GM18498 (cell line): Measurements from ENCODE around the gene CPSF7.
A peak's percentile ranks its signal among the peaks of the same experiment; 100 is the strongest.
"Not testable (repeated sequence)": the region's sequence is repeated elsewhere in the genome, so short reads cannot be mapped to it uniquely, and the experiment has no call there.

Experiments used
- ATAC-seq: cut with Tn5 transposase; IDR thresholded peaks from one replicate; pipeline ENCODE4 v1.9.1; 2021; ENCODE audit warnings: mild to moderate bottlenecking, moderate library complexity; ENCODE audit not compliant: unreplicated experiment

The CPSF7 gene

GRCh38 chr11:61429691-61430582 is at the start of gene CPSF7, which contains the start of gene SDHAF2:
CPSF7 (minus strand) TSS chr11:61429975; CDS start chr11:61429235, 740 bp downstream.
SDHAF2 (plus strand) TSS chr11:61430124; CDS start chr11:61430147, 23 bp downstream.
- ATAC-seq = peak; percentile 83

GRCh38 chr11:61477727-61478148 is 48.0 kb upstream of the CPSF7 start:
- ATAC-seq = no peak

- no peak for ATAC-seq
Measured at GRCh38 chr11:61477126-61477525, 47.4 kb upstream of the CPSF7 start.

- ATAC-seq = no peak
Measured at GRCh38 chr11:61476371-61476770, 46.6 kb upstream of the CPSF7 start.

GRCh38 chr11:61475433-61475832 is 45.7 kb upstream of the CPSF7 start:
- no peak for ATAC-seq

GRCh38 chr11:61474013-61474643 is 44.4 kb upstream of the CPSF7 start:
- no peak for ATAC-seq

- no peak for ATAC-seq
Measured at GRCh38 chr11:61473370-61474012, 43.7 kb upstream of the CPSF7 start.

- no peak for ATAC-seq
Measured at GRCh38 chr11:61472868-61473267, 43.1 kb upstream of the CPSF7 start.

GRCh38 chr11:61472282-61472681 is 42.5 kb upstream of the CPSF7 start:
- no peak for ATAC-seq

GRCh38 chr11:61468002-61468401 is 38.2 kb upstream of the CPSF7 start:
- ATAC-seq = no peak

- not testable (repeated sequence) for ATAC-seq
Measured at GRCh38 chr11:61467602-61468001, 37.8 kb upstream of the CPSF7 start.

GRCh38 chr11:61460986-61461385 is 31.2 kb upstream of the CPSF7 start:
- ATAC-seq = no peak

GRCh38 chr11:61460474-61460881 is 30.7 kb upstream of the CPSF7 start:
- ATAC-seq = no peak

GRCh38 chr11:61454520-61454919 is 24.7 kb upstream of the CPSF7 start:
- ATAC-seq = no peak

GRCh38 chr11:61453695-61454094 is 23.9 kb upstream of the CPSF7 start:
- no peak for ATAC-seq

- ATAC-seq = no peak
Measured at GRCh38 chr11:61452825-61453224, 23.1 kb upstream of the CPSF7 start.

GRCh38 chr11:61448552-61448927 is 18.8 kb upstream of the CPSF7 start:
- ATAC-seq = no peak

- ATAC-seq = no peak
Measured at GRCh38 chr11:61447601-61448551, 18.1 kb upstream of the CPSF7 start.

- no peak for ATAC-seq
Measured at GRCh38 chr11:61446211-61446651, 16.5 kb upstream of the CPSF7 start.

GRCh38 chr11:61445516-61445915 is 15.7 kb upstream of the CPSF7 start:
- no peak for ATAC-seq
